Measurements from ENCODE around the gene CTNNBIP1. TPM values are rescaled to one million over a fixed set of nuclear protein-coding genes. Genes with fewer than 3 reads are reported as not detected.

CTNNBIP1 gene
- total RNA-seq, 4 donors from 2014 or later: 24.0 to 30.5 (median 28.5) TPM

DNA sequence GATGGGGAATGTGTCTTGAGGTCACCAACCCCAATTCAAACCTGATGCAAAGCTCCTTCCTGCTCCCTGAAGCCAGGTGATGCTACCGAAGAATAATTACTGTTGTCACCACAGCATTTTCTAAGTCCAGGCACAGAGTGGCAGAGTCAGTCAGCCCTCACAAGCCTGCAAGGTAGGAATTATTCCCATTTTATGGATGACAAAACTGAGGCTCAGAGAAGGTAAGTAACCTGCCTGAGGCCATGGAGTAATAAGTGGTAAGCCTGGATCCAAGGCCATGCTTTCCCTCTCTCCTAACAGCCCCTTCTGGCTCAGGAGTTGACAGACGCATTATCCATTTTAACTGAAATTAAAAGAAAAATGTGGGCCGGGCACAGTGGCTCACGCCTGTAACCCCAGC is 23.0 kb downstream of the CTNNBIP1 start:
- no peaks in the 10 kb centered on the region for H3K9me3 ChIP-seq
- H3K4me3 ChIP-seq: no peak overlapping the region
- H3K4me1 ChIP-seq: peaks cover 0 to 11% (median 0%) of the 10 kb centered on the region in 4 donors
- H3K36me3 ChIP-seq: no peaks in the 10 kb centered on the region
- TF ChIP-seq POLR2A (IDR thresholded peaks at IDR 0.05): no peak
- TF ChIP-seq, protein P1, sequence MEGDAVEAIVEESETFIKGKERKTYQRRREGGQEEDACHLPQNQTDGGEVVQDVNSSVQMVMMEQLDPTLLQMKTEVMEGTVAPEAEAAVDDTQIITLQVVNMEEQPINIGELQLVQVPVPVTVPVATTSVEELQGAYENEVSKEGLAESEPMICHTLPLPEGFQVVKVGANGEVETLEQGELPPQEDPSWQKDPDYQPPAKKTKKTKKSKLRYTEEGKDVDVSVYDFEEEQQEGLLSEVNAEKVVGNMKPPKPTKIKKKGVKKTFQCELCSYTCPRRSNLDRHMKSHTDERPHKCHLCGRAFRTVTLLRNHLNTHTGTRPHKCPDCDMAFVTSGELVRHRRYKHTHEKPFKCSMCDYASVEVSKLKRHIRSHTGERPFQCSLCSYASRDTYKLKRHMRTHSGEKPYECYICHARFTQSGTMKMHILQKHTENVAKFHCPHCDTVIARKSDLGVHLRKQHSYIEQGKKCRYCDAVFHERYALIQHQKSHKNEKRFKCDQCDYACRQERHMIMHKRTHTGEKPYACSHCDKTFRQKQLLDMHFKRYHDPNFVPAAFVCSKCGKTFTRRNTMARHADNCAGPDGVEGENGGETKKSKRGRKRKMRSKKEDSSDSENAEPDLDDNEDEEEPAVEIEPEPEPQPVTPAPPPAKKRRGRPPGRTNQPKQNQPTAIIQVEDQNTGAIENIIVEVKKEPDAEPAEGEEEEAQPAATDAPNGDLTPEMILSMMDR (IDR thresholded peaks at IDR 0.05): no peak
- no peaks in the 10 kb centered on the region for H3K27me3 ChIP-seq
- no peak overlapping the region for H3K27ac ChIP-seq
- DNase-seq: no peak

DNA sequence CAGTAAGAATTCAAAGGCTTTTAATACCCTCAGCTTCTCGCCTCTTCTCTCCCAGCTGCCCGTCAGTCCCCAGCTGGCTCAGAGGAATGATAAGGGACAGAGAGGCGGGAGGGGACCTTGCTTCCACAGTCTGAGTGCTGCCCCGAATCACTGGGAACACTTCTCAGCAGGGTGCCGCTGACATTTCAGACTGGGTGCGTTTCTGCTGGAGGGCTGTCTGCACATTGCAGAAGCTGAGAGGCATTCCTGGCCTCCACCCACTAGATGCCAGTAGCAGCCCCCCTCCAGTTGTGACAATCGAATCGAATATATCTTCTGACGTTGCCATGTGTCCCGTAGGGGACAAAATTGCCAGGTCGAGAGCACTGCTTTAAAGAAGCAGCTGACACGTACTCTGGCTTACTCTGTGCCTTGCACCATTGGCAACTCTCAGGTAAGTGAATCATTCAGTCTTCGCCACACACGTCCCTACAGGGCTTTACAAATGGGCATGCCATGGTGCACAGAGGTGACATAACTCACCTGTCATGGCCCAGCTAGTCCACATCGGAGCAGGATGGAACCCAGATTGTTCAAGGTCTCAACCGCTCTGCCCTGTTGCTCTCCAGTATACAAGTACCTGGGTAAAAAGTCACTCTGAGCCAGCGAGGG is 23.9 kb downstream of the CTNNBIP1 start:
- Histone ChIP-seq H3K4me1 (peaks cover 0 to 11% (median 0%) of the 10 kb centered on the region in 4 donors), H3K27ac (no peak overlapping the region), H3K4me3 (no peak overlapping the region), H3K27me3 (no peaks in the 10 kb centered on the region), H3K9me3 (no peaks in the 10 kb centered on the region), H3K36me3 (no peaks in the 10 kb centered on the region)
- TF ChIP-seq, protein P1 (IDR thresholded peaks at IDR 0.05): no peak
- no peak for TF ChIP-seq POLR2A (IDR thresholded peaks at IDR 0.05)
- DNase-seq: no peak

DNA sequence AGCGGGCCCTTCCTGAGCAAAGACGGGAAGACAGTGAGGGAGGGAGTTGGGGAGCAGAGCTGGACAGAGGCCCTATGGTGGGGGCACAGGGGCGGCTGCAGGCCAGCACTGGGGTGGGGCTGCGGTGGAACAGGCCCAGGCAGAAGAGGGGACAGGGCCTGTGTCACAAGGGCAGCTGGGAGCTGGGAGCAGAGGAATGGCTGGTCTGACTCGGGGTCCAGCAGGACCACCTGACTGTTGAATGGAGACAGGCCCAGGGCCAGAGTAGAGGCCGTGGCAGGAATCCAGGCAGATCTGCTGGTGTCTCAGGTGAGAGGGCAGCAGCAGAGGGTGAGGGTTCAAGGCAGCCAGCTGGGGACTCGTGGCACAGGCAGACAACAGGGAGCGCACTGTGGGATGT is 25.3 kb downstream of the CTNNBIP1 start:
- H3K9me3 ChIP-seq: no peaks in the 10 kb centered on the region
- no peak overlapping the region for H3K4me3 ChIP-seq
- TF ChIP-seq, protein P1 (IDR thresholded peaks at IDR 0.05): no peak
- TF ChIP-seq POLR2A (IDR thresholded peaks at IDR 0.05): no peak
- no peaks in the 10 kb centered on the region for H3K27me3 ChIP-seq
- DNase-seq: no peak
- no peak overlapping the region for H3K27ac ChIP-seq
- H3K4me1 ChIP-seq: peaks cover 0 to 2% (median 0%) of the 10 kb centered on the region in 4 donors
- H3K36me3 ChIP-seq: no peaks in the 10 kb centered on the region

DNA sequence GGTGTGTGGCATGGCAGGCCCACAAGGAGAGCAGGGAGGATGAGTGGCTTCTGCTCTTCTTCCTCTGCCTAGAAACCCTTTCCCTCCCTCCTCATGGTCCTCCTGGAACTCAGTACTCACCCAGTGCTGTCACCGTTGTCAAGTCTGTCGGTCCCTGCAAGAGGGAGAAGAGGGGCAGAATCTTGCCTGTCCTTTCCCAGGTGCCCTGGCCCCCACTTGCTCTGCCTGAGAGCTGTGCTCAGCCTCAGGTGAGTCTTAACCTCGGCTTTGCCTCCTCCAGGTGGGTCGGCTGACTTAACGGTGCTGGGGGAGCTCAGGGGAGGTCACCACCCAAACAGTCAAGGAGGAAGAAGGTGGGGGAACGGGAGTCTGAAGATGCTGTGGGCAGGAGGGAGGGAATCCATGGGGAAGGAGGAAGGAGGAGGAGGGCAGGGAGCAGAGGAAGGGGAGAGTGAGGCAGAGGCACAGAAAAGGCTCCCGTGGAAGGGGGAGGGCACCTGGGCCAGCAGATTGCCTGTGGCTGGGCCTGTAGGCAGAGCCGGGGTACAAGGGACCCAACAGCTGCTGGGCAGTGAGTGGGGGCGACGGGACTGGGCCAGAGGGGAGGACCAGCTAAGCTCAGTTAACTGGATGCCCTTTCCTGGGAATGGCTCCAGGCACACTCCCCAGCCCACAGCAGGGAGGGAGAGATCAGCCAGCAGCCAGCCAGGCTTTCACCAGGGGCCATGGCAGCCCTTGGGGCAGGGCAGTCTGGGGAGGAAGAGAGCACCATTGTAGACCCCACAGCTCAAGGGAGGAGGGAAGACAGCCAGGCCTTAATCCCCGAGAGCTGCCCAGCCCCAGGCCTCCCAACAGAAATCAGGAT is 26.3 kb downstream of the CTNNBIP1 start:
- TF ChIP-seq, protein P1 (IDR thresholded peaks at IDR 0.05): no peak
- TF ChIP-seq POLR2A (IDR thresholded peaks at IDR 0.05): no peak
- Histone ChIP-seq H3K27me3 (no peaks in the 10 kb centered on the region), H3K36me3 (no peaks in the 10 kb centered on the region), H3K4me3 (no peak overlapping the region), H3K4me1 (no peaks in the 10 kb centered on the region), H3K9me3 (no peaks in the 10 kb centered on the region), H3K27ac (no peak overlapping the region)
- DNase-seq: no peak

DNA sequence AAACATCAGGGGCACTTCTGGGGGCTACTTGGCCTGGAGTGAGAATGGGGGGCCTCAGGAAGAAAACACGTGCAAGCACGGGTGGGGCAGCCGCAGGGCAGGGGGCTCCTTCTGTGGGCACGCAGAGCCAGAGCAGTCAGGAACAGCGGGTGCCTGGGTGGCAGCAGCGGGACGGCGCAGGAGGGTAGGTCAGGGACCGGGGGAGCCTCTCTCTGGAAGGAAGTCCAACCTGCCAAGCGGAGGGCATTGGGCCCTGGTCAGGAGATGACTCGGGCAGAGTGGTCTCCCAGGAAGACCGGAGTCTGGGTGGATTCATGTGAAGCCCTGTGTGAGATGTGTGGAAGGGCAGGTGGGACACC is 27.1 kb downstream of the CTNNBIP1 start:
- Histone ChIP-seq H3K4me3 (no peak overlapping the region), H3K27me3 (no peaks in the 10 kb centered on the region), H3K9me3 (no peaks in the 10 kb centered on the region), H3K27ac (no peak overlapping the region), H3K36me3 (no peaks in the 10 kb centered on the region), H3K4me1 (no peaks in the 10 kb centered on the region)
- no peak for TF ChIP-seq POLR2A (IDR thresholded peaks at IDR 0.05)
- TF ChIP-seq, protein P1 (IDR thresholded peaks at IDR 0.05): no peak
- DNase-seq: no peak
